ENCODE results near the gene SLC39A11. TPM values are rescaled to one million over a fixed set of nuclear protein-coding genes. Genes with fewer than 3 reads are reported as not detected.

Gene SLC39A11
- polyA plus RNA-seq, 1 of the 3 experiments (the other 2 are of a cell fraction) = 23.5 TPM

GRCh38 chr17:72797142-72797541 lies 295.3 kb downstream of the SLC39A11 start:
- WGBS (ENCODE audit: low lambda C conversion rate) = 95% methylated on average over 2 of the region's 2 CpGs
- H3K27ac ChIP-seq (ENCODE audit: low read depth in 2 of 2, low read length in 1 of 2) = no peak overlapping the region
- no peak overlapping the region for H3K4me3 ChIP-seq (ENCODE audit: low read depth in 2 of 2, low read length in 1 of 2)
- H3K4me2 ChIP-seq = no peak overlapping the region
- H3F3A ChIP-seq (replicated peaks; ENCODE audit: insufficient read depth) = no peaks in the 10 kb centered on the region
- ChIA-PET POLR2A (no interaction called here), CTCF (interaction anchor here (1.2 kb wide), 1 partner anchor 16 kb away, joined by 3 read pairs; no protein-coding TSS in a partner anchor)
- H3K9me3 ChIP-seq = no peaks in the 10 kb centered on the region
- no peaks in the 10 kb centered on the region for H3K36me3 ChIP-seq (replicated peaks in 1 of 2; ENCODE audit: control insufficient read depth in 1 of 2, insufficient read depth in 2 of 2, low read length in 1 of 2)
- no peaks in the 10 kb centered on the region for H3K79me2 ChIP-seq (ENCODE audit: insufficient read depth)
- H3K9ac ChIP-seq = no peak overlapping the region
- H4K20me1 ChIP-seq (ENCODE audit: insufficient read depth) = no peaks in the 10 kb centered on the region
- DNase-seq = no peak
- TF ChIP-seq SIN3A (IDR thresholded peaks at IDR 0.05; ENCODE audit: borderline replicate concordance, low read depth, low read length) = no peak
- TF ChIP-seq CTCF (IDR thresholded peaks at IDR 0.05) = no peak
- TF ChIP-seq NRF1 (IDR thresholded peaks at IDR 0.05; ENCODE audit: low read depth, low read length) = no peak
- no peak for TF ChIP-seq RFX5 (IDR thresholded peaks at IDR 0.05; ENCODE audit: low read length)
- TF ChIP-seq GABPA (IDR thresholded peaks at IDR 0.05; ENCODE audit: low read depth) = no peak
- H3K9me2 ChIP-seq = no peaks in the 10 kb centered on the region
- H3K27me3 ChIP-seq (ENCODE audit: insufficient read depth) = no peaks in the 10 kb centered on the region
- H2AFZ ChIP-seq (ENCODE audit: low read depth) = no peak overlapping the region
- peaks cover 0 to 14% of the 10 kb centered on the region in 2 experiments; a peak in 2 of 4 replicates for H3K4me1 ChIP-seq (ENCODE audit: control insufficient read depth in 1 of 2, insufficient read depth in 2 of 2, low read depth in 1 of 2, low read length in 1 of 2)

- no peak for DNase-seq
- Histone ChIP-seq H3K9ac (no peak overlapping the region), H3K4me2 (no peak overlapping the region), H3K27me3 (ENCODE audit: insufficient read depth) (no peaks in the 10 kb centered on the region), H3K27ac (ENCODE audit: low read depth in 2 of 2, low read length in 1 of 2) (no peak overlapping the region), H3K4me1 (ENCODE audit: control insufficient read depth in 1 of 2, insufficient read depth in 2 of 2, low read depth in 1 of 2, low read length in 1 of 2) (peaks cover 0 to 16% of the 10 kb centered on the region in 2 experiments; a peak in 2 of 4 replicates), H3K79me2 (ENCODE audit: insufficient read depth) (no peaks in the 10 kb centered on the region), H4K20me1 (ENCODE audit: insufficient read depth) (no peaks in the 10 kb centered on the region), H3F3A (replicated peaks; ENCODE audit: insufficient read depth) (no peaks in the 10 kb centered on the region), H2AFZ (ENCODE audit: low read depth) (no peak overlapping the region), H3K9me3 (no peaks in the 10 kb centered on the region), H3K9me2 (no peaks in the 10 kb centered on the region), H3K36me3 (replicated peaks in 1 of 2; ENCODE audit: control insufficient read depth in 1 of 2, insufficient read depth in 2 of 2, low read length in 1 of 2) (no peaks in the 10 kb centered on the region), H3K4me3 (ENCODE audit: low read depth in 2 of 2, low read length in 1 of 2) (no peak overlapping the region)
- 99% methylated on average over 5 of the region's 5 CpGs for WGBS (ENCODE audit: low lambda C conversion rate)
- ChIA-PET POLR2A (no interaction called here), CTCF (interaction anchor here (1.2 to 1.8 kb wide), 3 partner anchors 9 to 70 kb away, joined by 3 to 5 read pairs (median 3); no protein-coding TSS in a partner anchor)
- TF ChIP-seq SIN3A (IDR thresholded peaks at IDR 0.05; ENCODE audit: borderline replicate concordance, low read depth, low read length) (no peak), CHD2 (IDR thresholded peaks at IDR 0.05; ENCODE audit: low read length, partially characterized antibody) (no peak), RXRA (IDR thresholded peaks at IDR 0.05; ENCODE audit: borderline replicate concordance, low read depth) (no peak), USF1 (IDR thresholded peaks at IDR 0.05; ENCODE audit: borderline replicate concordance, low read depth) (no peak)
Measured at GRCh38 chr17:72795941-72796340, 296.5 kb downstream of the SLC39A11 start.

- Histone ChIP-seq H3K27me3 (ENCODE audit: insufficient read depth) (no peaks in the 10 kb centered on the region), H3K9ac (no peak overlapping the region), H3K9me2 (no peaks in the 10 kb centered on the region), H3K36me3 (replicated peaks in 1 of 2; ENCODE audit: control insufficient read depth in 1 of 2, insufficient read depth in 2 of 2, low read length in 1 of 2) (no peaks in the 10 kb centered on the region), H3K4me3 (ENCODE audit: low read depth in 2 of 2, low read length in 1 of 2) (no peak overlapping the region), H3K27ac (ENCODE audit: low read depth in 2 of 2, low read length in 1 of 2) (no peak overlapping the region), H3F3A (replicated peaks; ENCODE audit: insufficient read depth) (no peaks in the 10 kb centered on the region), H3K9me3 (no peaks in the 10 kb centered on the region), H3K4me2 (no peak overlapping the region), H4K20me1 (ENCODE audit: insufficient read depth) (no peaks in the 10 kb centered on the region), H2AFZ (ENCODE audit: low read depth) (no peak overlapping the region), H3K4me1 (ENCODE audit: control insufficient read depth in 1 of 2, insufficient read depth in 2 of 2, low read depth in 1 of 2, low read length in 1 of 2) (peaks cover 0 to 16% of the 10 kb centered on the region in 2 experiments; a peak in 2 of 4 replicates), H3K79me2 (ENCODE audit: insufficient read depth) (no peaks in the 10 kb centered on the region)
- ChIA-PET CTCF (interaction anchor here (0.9 to 1.9 kb wide), 5 partner anchors 9 to 328 kb away, joined by 3 to 7 read pairs (median 4); no protein-coding TSS in a partner anchor), POLR2A (no interaction called here)
- 77% methylated on average over 5 of the region's 5 CpGs for WGBS (ENCODE audit: low lambda C conversion rate)
- DNase-seq = no peak
- TF ChIP-seq SMC3 (IDR thresholded peaks at IDR 0.05; ENCODE audit: low read depth, low read length) = no peak
- TF ChIP-seq ZBTB33 (IDR thresholded peaks at IDR 0.05; ENCODE audit: borderline replicate concordance, low read depth) = no peak
- no peak for TF ChIP-seq SIN3A (IDR thresholded peaks at IDR 0.05; ENCODE audit: borderline replicate concordance, low read depth, low read length)
- no peak for TF ChIP-seq MEF2A (IDR thresholded peaks at IDR 0.05; ENCODE audit: borderline replicate concordance, low read depth)
- TF ChIP-seq RAD21 (IDR thresholded peaks at IDR 0.05; ENCODE audit: low read length) = no peak
- no peak for TF ChIP-seq RXRA (IDR thresholded peaks at IDR 0.05; ENCODE audit: borderline replicate concordance, low read depth)
- no peak for TF ChIP-seq FOXJ3 (CRISPR knock-in tag; IDR thresholded peaks at IDR 0.05)
- no peak for TF ChIP-seq FOXM1 (IDR thresholded peaks at IDR 0.05; ENCODE audit: low read depth)
- no peak for TF ChIP-seq JUND (IDR thresholded peaks at IDR 0.05)
Measured at GRCh38 chr17:72794152-72794551, 298.3 kb downstream of the SLC39A11 start.
